ENCODE results near the gene LRCH1. TPM values are rescaled to one million over a fixed set of nuclear protein-coding genes. Genes with fewer than 3 reads are reported as not detected.
A peak's percentile ranks its signal among the peaks of the same experiment; 100 is the strongest.

The LRCH1 gene
- total RNA-seq, 2 experiments from 2014 or later, result 16.7 to 27.8 TPM

DNA sequence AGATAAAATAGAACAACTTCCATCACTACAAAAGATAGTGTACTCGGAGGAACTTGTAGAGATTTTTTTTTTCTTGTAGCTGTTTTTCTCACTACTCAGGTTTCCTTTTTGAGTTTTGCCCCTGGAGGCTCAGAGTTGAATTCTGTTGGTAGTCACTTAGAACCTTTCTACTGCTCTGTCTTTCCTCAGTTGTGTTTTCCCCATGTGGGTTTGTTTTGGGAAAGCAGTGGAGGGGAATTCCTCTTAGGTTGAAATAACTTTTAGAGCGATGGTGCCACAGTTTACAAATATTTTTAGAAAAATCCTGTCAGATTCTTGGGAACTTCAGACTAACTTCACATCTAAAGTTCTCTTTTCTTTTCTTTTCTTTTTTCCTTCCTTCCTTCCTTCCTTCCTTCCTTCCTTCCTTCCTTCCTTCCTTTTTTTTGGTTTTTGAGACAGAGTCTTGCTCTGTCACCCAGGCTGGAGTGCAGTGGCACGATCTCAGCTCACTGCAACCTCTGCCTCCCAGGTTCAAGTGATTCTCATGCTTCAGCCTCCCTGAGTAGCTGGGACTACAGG is 65.8 kb downstream of the LRCH1 start:
- CTCF ChIA-PET (ENCODE audit: unreplicated experiment), result no interaction called here
- TF ChIP-seq, protein P1, sequence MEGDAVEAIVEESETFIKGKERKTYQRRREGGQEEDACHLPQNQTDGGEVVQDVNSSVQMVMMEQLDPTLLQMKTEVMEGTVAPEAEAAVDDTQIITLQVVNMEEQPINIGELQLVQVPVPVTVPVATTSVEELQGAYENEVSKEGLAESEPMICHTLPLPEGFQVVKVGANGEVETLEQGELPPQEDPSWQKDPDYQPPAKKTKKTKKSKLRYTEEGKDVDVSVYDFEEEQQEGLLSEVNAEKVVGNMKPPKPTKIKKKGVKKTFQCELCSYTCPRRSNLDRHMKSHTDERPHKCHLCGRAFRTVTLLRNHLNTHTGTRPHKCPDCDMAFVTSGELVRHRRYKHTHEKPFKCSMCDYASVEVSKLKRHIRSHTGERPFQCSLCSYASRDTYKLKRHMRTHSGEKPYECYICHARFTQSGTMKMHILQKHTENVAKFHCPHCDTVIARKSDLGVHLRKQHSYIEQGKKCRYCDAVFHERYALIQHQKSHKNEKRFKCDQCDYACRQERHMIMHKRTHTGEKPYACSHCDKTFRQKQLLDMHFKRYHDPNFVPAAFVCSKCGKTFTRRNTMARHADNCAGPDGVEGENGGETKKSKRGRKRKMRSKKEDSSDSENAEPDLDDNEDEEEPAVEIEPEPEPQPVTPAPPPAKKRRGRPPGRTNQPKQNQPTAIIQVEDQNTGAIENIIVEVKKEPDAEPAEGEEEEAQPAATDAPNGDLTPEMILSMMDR (conservative IDR thresholded peaks at IDR 0.05; ENCODE audit: low read length), result no peak
- TF ChIP-seq EZH2phosphoT487 (IDR thresholded peaks at IDR 0.05; ENCODE audit: borderline replicate concordance, low read depth, low read length), result no peak
- BruUV-seq (replicated peaks), result no TSS peak

DNA sequence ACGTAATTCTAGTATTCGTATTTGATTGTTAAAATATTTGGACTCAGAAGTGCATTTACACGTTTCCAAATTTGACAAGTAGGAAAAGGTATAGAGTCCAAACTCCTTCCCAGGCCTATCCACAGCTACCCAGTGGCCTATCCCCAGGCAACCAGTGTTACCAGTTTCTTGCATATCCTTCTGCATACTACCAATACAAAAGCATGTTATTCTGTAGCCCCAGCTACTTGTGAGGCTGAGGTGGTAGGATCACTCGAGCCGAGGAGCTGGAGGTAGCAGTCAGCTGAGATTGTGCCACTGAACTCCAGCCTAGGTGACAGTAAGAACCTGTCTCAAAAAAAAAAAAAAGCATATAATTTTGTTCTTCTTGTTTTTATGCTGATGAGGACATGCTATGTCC is 67.1 kb downstream of the LRCH1 start:
- no TSS peak for BruUV-seq (replicated peaks)
- intact Hi-C loops (cut with micrococcal nuclease; ENCODE audit: unreplicated experiment), result no loop called here
- no peaks in the 10 kb centered on the region; the same call in 1 of the 2 replicates for H3K36me3 ChIP-seq (ENCODE audit: insufficient read depth, low read length)
- no peak overlapping the region for H3K4me3 ChIP-seq (ENCODE audit: low read depth, low read length, poor library complexity, severe bottlenecking)
- H3K9me3 ChIP-seq (ENCODE audit: low read length), result no peaks in the 10 kb centered on the region
- H3K4me1 ChIP-seq (ENCODE audit: insufficient read depth, low read length, poor library complexity, severe bottlenecking), result peaks cover 81% of the 10 kb centered on the region
- H3K4me2 ChIP-seq (ENCODE audit: low read length), result peak overlapping the region; percentile 28
- H2AFZ ChIP-seq (ENCODE audit: low read length), result no peak overlapping the region
- TF ChIP-seq, protein P1 (conservative IDR thresholded peaks at IDR 0.05; ENCODE audit: low read length), result no peak
- no peak for TF ChIP-seq EZH2phosphoT487 (IDR thresholded peaks at IDR 0.05; ENCODE audit: borderline replicate concordance, low read depth, low read length)
- peaks cover 94% of the 10 kb centered on the region for H3K79me2 ChIP-seq (ENCODE audit: insufficient read depth, low read depth, low read length)
- POLR2A ChIA-PET, result interaction anchor here (0.8 to 3.6 kb wide), 9 partner anchors 9 to 216 kb away, joined by 3 to 33 read pairs (median 5); no protein-coding TSS in a partner anchor
- CTCF ChIA-PET (ENCODE audit: unreplicated experiment), result interaction anchor here (0.6 kb wide), 1 partner anchor 49 kb away, joined by 3 read pairs; no protein-coding TSS in a partner anchor
- DNase-seq (ENCODE audit: low spot score), result no peak
- H3K9me2 ChIP-seq (ENCODE audit: insufficient read depth, low read length), result no peaks in the 10 kb centered on the region
- 0 out of 2 replicates have a peak, but pooled peaks cover 23% of the 10 kb centered on the region for H4K20me1 ChIP-seq (ENCODE audit: insufficient read depth, low read length)
- no peak overlapping the region for H3K27ac ChIP-seq (ENCODE audit: low read depth, low read length, poor library complexity, severe bottlenecking)

More for the DNA sequence above, 65.8 kb downstream of the LRCH1 start:
- POLR2A ChIA-PET, result interaction anchor here (0.7 to 2.5 kb wide), 8 partner anchors 9 to 215 kb away, joined by 3 to 8 read pairs (median 4); no protein-coding TSS in a partner anchor
- Histone ChIP-seq H4K20me1 (ENCODE audit: insufficient read depth, low read length) (0 out of 2 replicates have a peak, but pooled peaks cover 24% of the 10 kb centered on the region), H3K4me1 (ENCODE audit: insufficient read depth, low read length, poor library complexity, severe bottlenecking) (peaks cover 68% of the 10 kb centered on the region), H3K9me3 (ENCODE audit: low read length) (no peaks in the 10 kb centered on the region), H2AFZ (ENCODE audit: low read length) (no peak overlapping the region), H3K79me2 (ENCODE audit: insufficient read depth, low read depth, low read length) (peaks cover 94% of the 10 kb centered on the region), H3K4me2 (ENCODE audit: low read length) (peak overlapping the region; percentile 44; the same call in 1 of the 2 replicates), H3K36me3 (ENCODE audit: insufficient read depth, low read length) (no peaks in the 10 kb centered on the region; the same call in 1 of the 2 replicates), H3K4me3 (ENCODE audit: low read depth, low read length, poor library complexity, severe bottlenecking) (no peak overlapping the region), H3K9me2 (ENCODE audit: insufficient read depth, low read length) (no peaks in the 10 kb centered on the region), H3K27ac (ENCODE audit: low read depth, low read length, poor library complexity, severe bottlenecking) (no peak overlapping the region)
- intact Hi-C loops (cut with micrococcal nuclease; ENCODE audit: unreplicated experiment), result no loop called here
- no peak for DNase-seq (ENCODE audit: low spot score)

DNA sequence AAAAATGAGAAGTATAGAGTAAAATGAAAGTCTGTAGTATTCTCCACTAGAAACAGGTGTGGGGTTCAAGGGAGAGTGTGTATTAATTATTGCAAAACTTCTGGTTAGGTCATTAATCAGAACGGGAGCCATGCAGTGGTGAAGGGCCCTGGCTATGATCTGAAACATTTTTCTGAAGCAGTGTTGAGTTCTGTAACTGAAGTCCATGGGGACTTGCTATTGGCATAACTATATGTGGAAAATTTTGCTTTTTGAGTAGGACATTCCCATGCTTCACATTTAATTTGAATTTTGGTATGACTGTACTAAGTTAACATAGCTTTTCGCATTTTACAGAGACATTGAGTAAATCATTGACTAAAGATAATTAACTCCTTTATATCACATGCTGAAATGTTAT is 67.5 kb downstream of the LRCH1 start:
- CTCF ChIA-PET (ENCODE audit: unreplicated experiment), result no interaction called here
- peaks cover 85% of the 10 kb centered on the region for H3K4me1 ChIP-seq (ENCODE audit: insufficient read depth, low read length, poor library complexity, severe bottlenecking)

More for the DNA sequence above, 67.5 kb downstream of the LRCH1 start:
- H3K4me3 ChIP-seq (ENCODE audit: low read depth, low read length, poor library complexity, severe bottlenecking), result no peak overlapping the region
- H2AFZ ChIP-seq (ENCODE audit: low read length), result no peak overlapping the region
- POLR2A ChIA-PET, result interaction anchor here (1.0 to 3.6 kb wide), 9 partner anchors 9 to 437 kb away, joined by 3 to 33 read pairs (median 5); no protein-coding TSS in a partner anchor
- no peaks in the 10 kb centered on the region; the same call in 1 of the 2 replicates for H3K36me3 ChIP-seq (ENCODE audit: insufficient read depth, low read length)
- no peaks in the 10 kb centered on the region for H3K9me3 ChIP-seq (ENCODE audit: low read length)
- peaks cover 94% of the 10 kb centered on the region for H3K79me2 ChIP-seq (ENCODE audit: insufficient read depth, low read depth, low read length)
- no peak for DNase-seq (ENCODE audit: low spot score)
- BruUV-seq (replicated peaks), result no TSS peak
- H3K4me2 ChIP-seq (ENCODE audit: low read length), result peak overlapping the region; percentile 28
- no peak overlapping the region for H3K27ac ChIP-seq (ENCODE audit: low read depth, low read length, poor library complexity, severe bottlenecking)
- intact Hi-C loops (cut with micrococcal nuclease; ENCODE audit: unreplicated experiment), result no loop called here
- H3K9me2 ChIP-seq (ENCODE audit: insufficient read depth, low read length), result no peaks in the 10 kb centered on the region
- TF ChIP-seq, protein P1 (conservative IDR thresholded peaks at IDR 0.05; ENCODE audit: low read length), result no peak
- TF ChIP-seq EZH2phosphoT487 (IDR thresholded peaks at IDR 0.05; ENCODE audit: borderline replicate concordance, low read depth, low read length), result no peak
- H4K20me1 ChIP-seq (ENCODE audit: insufficient read depth, low read length), result 0 out of 2 replicates have a peak, but pooled peaks cover 23% of the 10 kb centered on the region
